ENCODE results near the gene EIF3J. TPM values are rescaled to one million over a fixed set of nuclear protein-coding genes. Genes with fewer than 3 reads are reported as not detected.
A peak's percentile ranks its signal among the peaks of the same experiment; 100 is the strongest.

The EIF3J gene
- total and polyA plus RNA-seq, 2 of the 4 experiments (the other 2 are of a cell fraction): 51.6 to 59.9 TPM

DNA sequence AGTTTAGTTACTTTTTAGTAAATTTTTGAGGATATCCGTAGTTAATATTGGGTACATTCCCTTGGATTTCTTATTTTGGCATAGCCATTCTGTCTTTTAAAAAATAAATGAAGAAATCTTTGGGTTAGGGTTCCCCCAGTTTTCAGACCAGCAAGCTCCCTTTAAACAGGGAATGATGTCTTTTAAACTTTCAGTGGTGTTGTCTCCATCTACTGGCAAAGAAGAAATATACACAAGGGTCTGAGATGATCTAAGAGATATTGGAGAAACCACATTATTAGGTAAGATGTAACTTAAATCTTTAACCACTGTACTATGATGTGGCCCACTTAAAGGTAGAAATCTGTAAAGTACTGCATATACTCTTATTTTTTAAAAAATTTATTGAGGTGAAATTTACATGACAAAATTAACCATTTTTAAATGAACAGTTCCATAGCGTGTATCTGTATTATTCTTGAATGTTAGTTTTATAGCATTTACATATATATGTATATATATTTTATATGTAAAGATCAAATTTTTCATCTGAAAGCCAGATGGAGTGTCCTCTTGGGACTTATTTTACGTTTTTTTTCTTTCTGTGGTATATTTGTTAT lies 35.1 kb upstream of the EIF3J start:
- no peaks in the 10 kb centered on the region for H3K4me1 ChIP-seq (ENCODE audit: control insufficient read depth, insufficient read depth, low read length)

More for the DNA sequence above, 35.1 kb upstream of the EIF3J start:
- H2AK9ac ChIP-seq (replicated peaks; ENCODE audit: low read depth, low read length, poor library complexity): no peak overlapping the region
- DNase-seq (peak; percentile 66), ATAC-seq (ENCODE audit: low read depth) (peak; percentile 82)
- POLR2A ChIA-PET (ENCODE audit: unreplicated experiment): interaction anchor here (0.5 kb wide), 1 partner anchor 282 kb away, joined by 5 read pairs; no protein-coding TSS in a partner anchor
- no peak overlapping the region for H3K4me2 ChIP-seq (ENCODE audit: low read depth, low read length)
- peaks cover 17% of the 10 kb centered on the region for H3K36me3 ChIP-seq (ENCODE audit: control insufficient read depth, insufficient read depth, low read length)
- in situ Hi-C loops (cut with MboI; ENCODE audit: low sequenced_read_pairs) (loop anchor here (10.0 kb wide), 1 partner anchor 627 kb away; no protein-coding TSS in a partner anchor), intact Hi-C loops (cut with micrococcal nuclease) (loop anchor here (1.0 to 5.0 kb wide), 5 partner anchors 213 to 630 kb away; no protein-coding TSS in a partner anchor), dilution Hi-C loops (cut with HindIII; ENCODE audit: low sequenced_read_pairs, unreplicated experiment) (no loop called here)
- H2AK5ac ChIP-seq (ENCODE audit: low read depth, low read length): no peak overlapping the region
- no peak overlapping the region for H2BK15ac ChIP-seq (ENCODE audit: low read depth, low read length)
- no TSS peak for BruUV-seq (replicated peaks)
- no peaks in the 10 kb centered on the region for H3K9me3 ChIP-seq (ENCODE audit: control insufficient read depth, insufficient read depth, low read length)
- H4K91ac ChIP-seq (ENCODE audit: insufficient read depth, low read depth, low read length): no peak overlapping the region
- H4K20me1 ChIP-seq (ENCODE audit: insufficient read depth, low read length): no peaks in the 10 kb centered on the region
- H3K18ac ChIP-seq (ENCODE audit: low read depth, low read length): no peak overlapping the region
- H2BK5ac ChIP-seq (ENCODE audit: low read depth, low read length, poor library complexity, severe bottlenecking): no peak overlapping the region
- no peak overlapping the region for H3K27ac ChIP-seq (ENCODE audit: insufficient read depth, low read length)
- H3K4me3 ChIP-seq (ENCODE audit: insufficient read depth, low read depth, low read length): no peak overlapping the region
- peaks cover 12 to 20% of the 10 kb centered on the region in 2 experiments for H3K79me1 ChIP-seq (ENCODE audit: low read depth in 1 of 2, low read length in 2 of 2)
- H3K27me3 ChIP-seq (ENCODE audit: control insufficient read depth, insufficient read depth, low read length): no peaks in the 10 kb centered on the region
- H3K9me1 ChIP-seq (ENCODE audit: insufficient read depth, low read length): no peaks in the 10 kb centered on the region
- no peak overlapping the region for H3K4ac ChIP-seq (ENCODE audit: low read depth, low read length)
- H3K14ac ChIP-seq (replicated peaks; ENCODE audit: low read depth, low read length): no peak overlapping the region
- H2AFZ ChIP-seq (replicated peaks; ENCODE audit: low read length, poor library complexity): no peak overlapping the region
- H3K56ac ChIP-seq (ENCODE audit: extremely low read depth, insufficient read depth, low read length): no peak overlapping the region
- no peak overlapping the region for H4K5ac ChIP-seq (ENCODE audit: low read depth, low read length)
- H3K23ac ChIP-seq (ENCODE audit: low read depth, low read length): no peak overlapping the region
- H2BK20ac ChIP-seq (ENCODE audit: low read depth, low read length): no peak overlapping the region
- TF ChIP-seq, protein P1, sequence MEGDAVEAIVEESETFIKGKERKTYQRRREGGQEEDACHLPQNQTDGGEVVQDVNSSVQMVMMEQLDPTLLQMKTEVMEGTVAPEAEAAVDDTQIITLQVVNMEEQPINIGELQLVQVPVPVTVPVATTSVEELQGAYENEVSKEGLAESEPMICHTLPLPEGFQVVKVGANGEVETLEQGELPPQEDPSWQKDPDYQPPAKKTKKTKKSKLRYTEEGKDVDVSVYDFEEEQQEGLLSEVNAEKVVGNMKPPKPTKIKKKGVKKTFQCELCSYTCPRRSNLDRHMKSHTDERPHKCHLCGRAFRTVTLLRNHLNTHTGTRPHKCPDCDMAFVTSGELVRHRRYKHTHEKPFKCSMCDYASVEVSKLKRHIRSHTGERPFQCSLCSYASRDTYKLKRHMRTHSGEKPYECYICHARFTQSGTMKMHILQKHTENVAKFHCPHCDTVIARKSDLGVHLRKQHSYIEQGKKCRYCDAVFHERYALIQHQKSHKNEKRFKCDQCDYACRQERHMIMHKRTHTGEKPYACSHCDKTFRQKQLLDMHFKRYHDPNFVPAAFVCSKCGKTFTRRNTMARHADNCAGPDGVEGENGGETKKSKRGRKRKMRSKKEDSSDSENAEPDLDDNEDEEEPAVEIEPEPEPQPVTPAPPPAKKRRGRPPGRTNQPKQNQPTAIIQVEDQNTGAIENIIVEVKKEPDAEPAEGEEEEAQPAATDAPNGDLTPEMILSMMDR (conservative IDR thresholded peaks at IDR 0.05; ENCODE audit: low read depth, low read length): peak; percentile 66
- TF ChIP-seq SMC3 (IDR thresholded peaks at IDR 0.05; ENCODE audit: low read depth, low read length): peak; percentile 68
- TF ChIP-seq RAD21 (IDR thresholded peaks at IDR 0.05; ENCODE audit: low read length): peak; percentile 75
- TF ChIP-seq MAFK (IDR thresholded peaks at IDR 0.05; ENCODE audit: low read depth, low read length): no peak
- WGBS, 2 experiments (ENCODE audit: extremely low coverage in 2 of 2, insufficient read length in 1 of 2): no CpG with 5 or more reads among the region's 3 CpGs
- H3K9ac ChIP-seq (ENCODE audit: low read depth, low read length): no peak overlapping the region
- no peak overlapping the region for H2BK120ac ChIP-seq (ENCODE audit: low read depth, low read length)
- H4K8ac ChIP-seq (ENCODE audit: low read depth in 2 of 2, low read length in 2 of 2): no peak overlapping the region
- CTCF ChIA-PET: interaction anchor here (0.6 to 1.2 kb wide), 9 partner anchors 9 to 633 kb away, joined by 3 to 6 read pairs (median 4); partner anchors contain the start of gene GOLM2
